Stromal cell of bone marrow (primary cell): Measurements from ENCODE around the gene R3HDM1.
"Not testable (repeated sequence)": the region's sequence is repeated elsewhere in the genome, so short reads cannot be mapped to it uniquely, and the experiment has no call there.

Experiments used
- DNase-seq: peaks from one replicate; pipeline ENCODE4 v3.0.0-alpha.2; 2012; ENCODE audit warnings: low read depth

R3HDM1 gene

GRCh38 chr2:135709992-135710391 is 178.7 kb downstream of the R3HDM1 start:
- no peak for DNase-seq

- not testable (repeated sequence) for DNase-seq
Measured at GRCh38 chr2:135715086-135715485, 183.8 kb downstream of the R3HDM1 start.

DNA sequence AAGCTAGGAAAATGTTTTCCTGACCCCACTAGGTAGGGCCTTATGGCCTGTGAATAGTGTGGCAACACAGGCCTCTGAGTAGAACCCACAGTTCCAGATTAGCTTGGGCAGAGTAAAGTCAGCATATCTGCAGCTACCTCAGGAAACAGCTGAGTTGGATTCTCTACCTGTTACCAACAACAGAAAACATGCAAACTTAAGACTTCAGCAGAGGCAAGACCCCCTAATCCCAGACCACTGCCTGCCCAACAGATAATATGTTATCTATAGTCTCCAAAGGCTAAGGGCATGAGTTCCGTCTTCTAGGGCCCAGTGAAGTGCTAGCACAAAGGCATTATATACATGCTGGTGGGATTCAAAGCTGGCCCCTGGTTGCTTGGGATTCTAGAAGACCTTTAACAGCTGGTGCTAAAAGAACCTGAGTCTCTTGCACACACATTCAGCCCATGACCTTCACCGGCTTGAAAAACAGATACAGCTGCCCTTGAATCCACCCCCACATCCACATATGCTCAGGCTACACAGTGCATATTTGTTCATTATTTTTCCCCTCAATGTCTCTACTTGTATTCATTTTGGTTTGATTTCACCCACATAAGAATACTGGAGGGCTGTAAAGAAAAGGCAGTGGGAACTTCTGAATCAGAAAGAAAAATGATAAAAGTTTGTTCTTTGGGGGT is 196.9 kb downstream of the R3HDM1 start:
- DNase-seq, result no peak

- no peak for DNase-seq
Measured at GRCh38 chr2:135732561-135732960, 201.3 kb downstream of the R3HDM1 start.

GRCh38 chr2:135733045-135733444 is 201.8 kb downstream of the R3HDM1 start:
- DNase-seq, result no peak

- no peak for DNase-seq
Measured at GRCh38 chr2:135736546-135736945, 205.3 kb downstream of the R3HDM1 start.

DNA sequence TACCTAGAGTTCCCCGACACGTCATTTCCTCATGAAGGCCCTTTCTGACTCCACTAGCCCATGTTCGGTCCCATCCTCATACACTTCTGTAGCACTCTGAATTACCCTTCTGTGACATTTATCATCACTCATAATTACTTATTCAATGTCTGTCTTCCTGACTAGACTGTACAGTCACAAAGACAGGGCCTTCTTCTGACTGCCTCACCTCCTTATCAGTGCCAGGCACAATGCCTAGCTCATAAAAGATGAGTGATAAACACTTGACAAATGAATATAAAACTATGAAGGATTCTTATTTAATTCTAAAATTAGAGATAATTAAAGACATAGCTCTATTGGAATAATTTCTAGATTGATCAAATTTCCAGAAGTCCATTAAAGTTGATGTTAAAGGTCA is 208.9 kb downstream of the R3HDM1 start:
- DNase-seq, result no peak

GRCh38 chr2:135741043-135741394 is 209.7 kb downstream of the R3HDM1 start:
- DNase-seq, result no peak

DNA sequence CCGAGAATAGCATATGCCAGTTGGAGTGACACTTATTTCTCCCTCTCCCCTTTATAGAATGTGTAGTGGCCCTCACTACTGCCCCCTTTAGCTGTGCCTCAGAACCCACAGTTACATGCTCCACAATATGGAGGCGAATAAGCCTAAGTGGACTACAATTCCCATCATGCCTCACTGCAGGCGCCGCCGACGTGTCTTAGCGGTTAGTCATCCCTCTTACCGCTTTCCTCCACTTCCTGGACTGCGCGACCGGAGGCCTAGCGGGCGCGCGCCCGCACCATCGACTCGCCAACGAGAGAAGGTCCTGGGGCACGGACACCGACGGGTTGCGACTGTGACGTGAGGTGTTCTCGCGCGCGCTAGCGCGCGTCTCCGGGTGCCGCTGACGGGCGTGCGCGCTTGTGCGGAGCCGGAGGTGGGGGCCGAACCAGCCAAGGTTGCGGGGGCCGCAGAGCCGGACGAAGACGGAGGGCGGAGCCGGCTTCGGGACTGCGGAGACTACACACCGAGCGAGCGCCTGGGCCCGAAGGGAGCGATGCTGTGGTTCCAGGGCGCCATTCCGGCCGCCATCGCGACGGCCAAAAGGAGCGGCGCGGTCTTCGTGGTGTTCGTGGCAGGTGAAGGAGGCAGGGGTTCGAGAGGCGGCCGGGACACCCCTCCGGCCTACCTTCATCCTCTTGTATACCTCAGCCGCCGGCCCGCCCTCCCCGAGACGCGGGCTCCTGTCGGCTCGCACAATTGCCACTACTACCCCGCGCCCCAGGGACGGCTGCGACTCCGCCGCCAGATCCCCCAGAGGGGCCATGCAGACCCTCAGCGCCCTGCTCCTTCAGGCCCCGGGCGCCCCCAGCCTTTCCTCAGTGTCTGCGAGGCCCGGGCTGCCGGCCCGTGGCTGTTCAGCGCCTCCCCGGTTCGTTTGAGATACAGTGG is 210.4 kb downstream of the R3HDM1 start, which contains the start of gene UBXN4:
TSS of gene UBXN4 (plus strand) at position 461 of the 930 bp plus-strand sequence. CDS start at position 536, 75 bp downstream.
- DNase-seq, result peak; percentile 98

GRCh38 chr2:135742325-135742757 is 211.1 kb downstream of the R3HDM1 start:
- DNase-seq, result peak; percentile 44

DNA sequence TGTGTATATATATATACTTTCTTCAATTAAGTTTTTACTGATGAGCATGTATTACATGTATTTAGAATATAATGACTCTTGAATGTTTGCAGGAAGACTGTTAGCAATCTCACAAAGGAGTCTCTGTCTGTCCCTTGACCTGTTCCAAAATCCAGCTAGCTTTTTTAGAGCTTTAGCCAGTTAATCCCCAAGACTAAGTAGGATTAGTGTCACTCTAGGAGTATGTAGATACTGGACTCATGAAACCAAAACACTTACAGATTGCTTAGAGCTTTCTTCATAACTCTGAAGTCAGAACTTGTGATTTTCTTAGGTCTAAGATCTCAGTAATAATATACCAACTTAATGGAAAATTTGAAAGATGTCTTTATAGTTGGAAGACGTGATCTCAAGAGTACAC is 212.6 kb downstream of the R3HDM1 start:
- DNase-seq, result no peak

- no peak for DNase-seq
Measured at GRCh38 chr2:135744760-135745314, 213.6 kb downstream of the R3HDM1 start.

DNA sequence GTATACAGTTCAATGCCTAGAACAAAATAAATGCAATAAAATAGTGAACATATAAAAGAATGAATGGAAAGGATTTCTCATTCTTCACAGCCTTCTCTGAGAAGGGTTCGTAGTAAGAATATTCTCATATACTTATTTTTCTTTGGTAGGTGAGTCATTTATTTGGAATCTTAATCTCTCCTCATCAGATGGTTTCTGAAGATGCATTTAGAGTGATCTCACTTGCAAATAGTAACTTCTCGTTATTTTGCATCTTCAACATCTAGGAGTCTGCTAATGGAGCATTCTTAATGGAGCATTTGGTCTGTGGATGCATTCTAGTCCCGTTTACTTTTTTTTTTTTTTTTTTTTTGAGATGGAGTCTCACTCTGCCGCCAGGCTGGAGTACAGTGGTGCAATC is 214.3 kb downstream of the R3HDM1 start:
- DNase-seq, result peak; percentile 35

DNA sequence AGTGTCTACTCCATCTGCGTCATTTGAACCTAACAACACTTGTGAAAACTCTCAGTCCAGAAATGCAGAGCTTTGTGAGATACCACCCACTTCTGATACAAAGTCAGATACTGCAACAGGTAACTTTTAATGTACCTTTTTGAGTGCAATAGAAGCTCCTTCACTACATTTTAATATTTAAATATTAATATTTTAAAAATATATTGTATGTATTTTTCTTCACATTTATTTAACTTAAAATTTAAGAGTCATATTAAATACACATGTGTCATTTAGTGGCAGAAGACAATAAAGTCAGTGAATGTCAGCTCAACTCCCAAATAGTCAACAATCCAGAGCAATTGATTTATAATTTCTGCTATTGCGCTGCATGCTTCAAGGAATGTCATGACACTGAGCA is 224.3 kb downstream of the R3HDM1 start:
- DNase-seq, result no peak

DNA sequence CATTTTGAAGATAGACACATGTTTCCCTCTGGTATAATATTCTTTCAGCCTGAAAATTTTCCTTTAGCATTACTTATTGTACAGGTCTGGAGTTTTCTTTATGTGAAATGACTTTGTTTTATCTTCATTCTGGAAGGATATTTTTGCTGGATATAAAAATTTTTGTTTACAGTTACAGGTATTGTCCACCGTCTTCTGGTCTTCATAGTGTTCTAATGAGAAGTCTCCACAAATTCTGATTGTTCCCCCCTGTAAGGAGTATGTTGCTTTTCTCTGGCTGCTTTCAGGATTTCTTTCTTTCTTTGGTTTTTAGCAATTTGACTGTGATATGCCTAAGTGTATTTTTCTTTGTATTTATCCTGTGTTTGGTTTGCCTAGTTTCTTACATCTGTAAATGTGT is 225.4 kb downstream of the R3HDM1 start:
- DNase-seq, result no peak

DNA sequence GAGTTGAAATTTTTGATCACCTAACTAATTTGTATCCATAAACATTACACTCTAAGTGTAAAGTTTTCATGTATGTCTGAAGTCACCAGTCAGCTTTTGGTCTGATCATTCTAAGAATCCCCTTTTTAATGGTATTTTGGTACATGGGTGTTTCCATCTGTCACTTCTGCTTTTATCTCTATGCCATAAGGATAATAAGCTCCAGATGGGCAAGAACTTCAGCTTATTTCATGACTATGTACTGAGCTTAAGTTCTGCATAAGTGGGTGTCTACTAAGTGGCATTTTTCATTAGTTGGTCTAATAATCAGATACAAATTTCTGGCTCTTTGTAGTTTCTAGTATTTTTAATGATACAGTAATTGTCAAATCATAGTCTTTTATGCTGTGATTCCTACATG is 230.7 kb downstream of the R3HDM1 start:
- no peak for DNase-seq

- DNase-seq, result no peak
Measured at GRCh38 chr2:135762530-135762929, 231.2 kb downstream of the R3HDM1 start.

- no peak for DNase-seq
Measured at GRCh38 chr2:135768863-135769262, 237.6 kb downstream of the R3HDM1 start.

- no peak for DNase-seq
Measured at GRCh38 chr2:135773319-135773718, 242.0 kb downstream of the R3HDM1 start.

DNA sequence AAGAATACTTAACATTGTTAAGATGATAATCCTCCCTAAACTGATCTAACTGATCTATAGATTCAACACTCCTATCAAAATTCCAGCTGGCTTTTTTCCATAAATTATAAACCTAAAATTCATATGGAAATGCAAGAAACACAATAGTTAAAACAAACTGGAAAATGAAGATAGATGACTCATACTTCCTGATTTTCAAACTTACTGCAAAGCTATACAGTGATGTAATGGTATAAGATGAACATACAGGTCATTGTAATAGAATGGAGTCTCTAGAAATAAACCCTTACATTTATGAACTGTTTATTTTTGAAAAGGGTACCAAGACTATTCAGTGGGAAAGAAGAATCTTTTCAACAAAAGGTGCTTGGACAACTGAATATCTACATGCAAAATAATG is 242.6 kb downstream of the R3HDM1 start:
- no peak for DNase-seq
